Astrocyte of the spinal cord (primary cell): ENCODE measurements around the gene WDR31.

Source experiments
- DNase-seq: peaks from one replicate; pipeline ENCODE4 v3.0.0; 2011; ENCODE audit warnings: low read depth, low spot score
- H3K4me3 ChIP-seq: 2 replicates; pipeline ENCODE4 v1.5.1; 2011; ENCODE audit warnings: low read depth, mild to moderate bottlenecking, low read length, moderate library complexity
- in situ Hi-C: cut with HindIII; loops from 2 replicates; pipeline ENCODE4 v1.10.0; 2017; ENCODE audit warnings: low sequenced_read_pairs
- TF ChIP-seq, protein P1 (sequence below): IDR thresholded peaks from 2 replicates; pipeline ENCODE4 v1.5.1; 2012; ENCODE audit warnings: low read depth, mild to moderate bottlenecking, low read length, inconsistent platforms

The WDR31 gene

DNA sequence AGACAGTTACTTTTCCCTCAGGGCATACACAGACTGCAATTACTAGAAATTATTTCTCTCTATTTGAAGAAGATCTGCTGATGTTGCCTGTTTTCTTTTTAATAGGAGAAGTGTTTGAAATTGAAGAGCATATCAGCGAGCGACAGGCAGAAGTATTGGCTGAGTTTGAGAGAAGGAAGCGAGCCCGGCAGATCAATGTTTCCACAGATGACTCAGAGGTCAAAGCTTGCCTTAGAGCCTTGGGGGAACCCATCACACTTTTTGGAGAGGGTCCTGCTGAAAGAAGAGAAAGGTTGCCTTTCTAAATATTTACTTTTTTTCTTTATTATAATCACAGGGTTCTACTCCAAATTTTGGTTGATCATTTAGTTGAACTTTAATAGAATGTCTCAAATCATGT is 61.2 kb downstream of the WDR31 start:
- DNase-seq, result no peak
- H3K4me3 ChIP-seq, result no peak overlapping the region
- in situ Hi-C loops, result no loop called here
- TF ChIP-seq, protein P1, sequence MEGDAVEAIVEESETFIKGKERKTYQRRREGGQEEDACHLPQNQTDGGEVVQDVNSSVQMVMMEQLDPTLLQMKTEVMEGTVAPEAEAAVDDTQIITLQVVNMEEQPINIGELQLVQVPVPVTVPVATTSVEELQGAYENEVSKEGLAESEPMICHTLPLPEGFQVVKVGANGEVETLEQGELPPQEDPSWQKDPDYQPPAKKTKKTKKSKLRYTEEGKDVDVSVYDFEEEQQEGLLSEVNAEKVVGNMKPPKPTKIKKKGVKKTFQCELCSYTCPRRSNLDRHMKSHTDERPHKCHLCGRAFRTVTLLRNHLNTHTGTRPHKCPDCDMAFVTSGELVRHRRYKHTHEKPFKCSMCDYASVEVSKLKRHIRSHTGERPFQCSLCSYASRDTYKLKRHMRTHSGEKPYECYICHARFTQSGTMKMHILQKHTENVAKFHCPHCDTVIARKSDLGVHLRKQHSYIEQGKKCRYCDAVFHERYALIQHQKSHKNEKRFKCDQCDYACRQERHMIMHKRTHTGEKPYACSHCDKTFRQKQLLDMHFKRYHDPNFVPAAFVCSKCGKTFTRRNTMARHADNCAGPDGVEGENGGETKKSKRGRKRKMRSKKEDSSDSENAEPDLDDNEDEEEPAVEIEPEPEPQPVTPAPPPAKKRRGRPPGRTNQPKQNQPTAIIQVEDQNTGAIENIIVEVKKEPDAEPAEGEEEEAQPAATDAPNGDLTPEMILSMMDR, result no peak

DNA sequence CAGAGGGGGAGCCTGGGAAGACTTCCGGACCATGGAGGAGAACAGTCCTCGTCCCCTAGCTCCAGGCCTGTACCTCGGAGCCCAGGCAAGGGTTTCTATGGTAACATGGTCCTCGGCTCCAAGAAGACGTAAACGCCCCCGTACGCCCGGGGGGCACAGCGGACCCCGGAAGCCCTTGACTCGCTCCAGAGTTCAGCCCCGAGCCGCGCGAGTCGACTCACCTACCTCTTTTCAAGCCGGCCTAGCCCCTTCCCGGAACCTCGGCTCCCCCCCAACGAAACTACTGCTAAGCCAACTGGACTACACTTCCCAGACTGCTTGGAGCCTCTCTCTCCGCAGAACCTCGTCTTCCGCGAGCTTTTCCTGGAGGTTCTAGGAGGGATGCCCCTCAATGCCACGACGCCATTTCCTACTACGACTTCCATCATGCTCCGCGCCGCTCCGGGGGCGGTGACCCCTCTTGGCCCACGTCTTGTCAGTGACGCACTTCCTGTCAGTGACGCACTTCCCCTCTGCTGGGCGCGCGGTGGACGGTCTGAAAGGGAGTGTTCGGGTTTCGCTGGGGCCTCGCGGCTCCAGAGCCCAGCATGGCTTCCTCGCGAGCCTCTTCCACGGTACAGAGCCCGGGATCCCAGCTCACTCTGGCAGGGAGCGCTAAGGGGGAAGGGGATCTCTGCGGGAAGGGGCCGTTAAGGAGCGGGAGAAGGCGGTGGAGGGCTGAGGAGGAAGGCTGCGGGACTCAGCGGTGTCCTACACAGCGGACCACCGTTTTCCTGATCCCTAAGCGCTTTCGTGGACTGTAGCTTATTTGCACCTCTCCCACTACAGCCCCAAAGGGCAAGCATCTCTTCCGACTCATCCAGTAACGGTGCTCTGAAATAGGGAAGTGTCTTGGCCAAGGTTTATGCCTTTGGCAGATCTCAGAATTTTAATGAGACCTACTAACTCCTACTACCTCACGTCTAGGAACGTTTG is 64.6 kb downstream of the WDR31 start, which contains the start of the genes CDC26 and PRPF4:
Gene CDC26 (minus strand): TSS at position 416 of the 975 bp plus-strand sequence. CDS start 3,065 bp downstream, outside the sequence.
Gene PRPF4 (plus strand): TSS at position 502 of the 975 bp plus-strand sequence. CDS start 86 bp downstream, at position 588.
- H3K4me3 ChIP-seq, result peak within 1 kb of the TSS; percentile 96
- DNase-seq, result peak; percentile 99
- in situ Hi-C loops, result no loop called here
- TF ChIP-seq, protein P1, result no peak

DNA sequence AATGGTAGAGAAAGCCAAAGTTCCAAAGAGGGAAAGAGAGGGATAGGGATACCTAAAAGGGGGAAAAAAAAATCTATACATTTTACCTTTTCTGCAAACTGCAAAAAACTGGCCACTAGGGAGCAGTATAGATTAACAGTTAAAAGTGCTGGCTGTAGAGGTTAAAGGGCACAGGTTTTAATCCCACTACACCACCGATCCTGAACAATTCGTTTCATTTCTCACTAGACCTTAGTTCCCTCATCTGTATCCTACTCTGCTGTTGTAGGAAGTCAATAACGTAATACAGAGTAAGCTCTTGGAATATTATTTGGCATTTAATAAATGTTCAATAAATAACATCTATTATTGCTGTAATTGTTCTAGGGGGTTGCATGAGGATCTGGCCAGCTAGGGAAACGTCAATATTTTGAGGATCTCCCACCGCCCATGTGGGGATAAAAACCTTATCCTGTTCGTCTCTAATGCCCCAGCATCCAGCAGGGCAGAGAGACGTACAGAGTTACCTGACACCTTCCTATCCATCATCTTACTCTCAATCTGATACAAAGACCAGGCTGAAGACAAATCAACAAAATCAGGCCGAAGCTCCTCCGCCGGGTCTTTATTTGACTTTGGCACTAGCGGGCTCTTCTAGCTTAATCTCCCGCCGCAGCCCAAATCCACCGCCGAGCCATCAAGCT is 65.5 kb downstream of the WDR31 start:
- in situ Hi-C loops, result no loop called here
- peak overlapping the region; percentile 96 for H3K4me3 ChIP-seq
- DNase-seq, result peak; percentile 67
- TF ChIP-seq, protein P1, result peak; percentile 65

DNA sequence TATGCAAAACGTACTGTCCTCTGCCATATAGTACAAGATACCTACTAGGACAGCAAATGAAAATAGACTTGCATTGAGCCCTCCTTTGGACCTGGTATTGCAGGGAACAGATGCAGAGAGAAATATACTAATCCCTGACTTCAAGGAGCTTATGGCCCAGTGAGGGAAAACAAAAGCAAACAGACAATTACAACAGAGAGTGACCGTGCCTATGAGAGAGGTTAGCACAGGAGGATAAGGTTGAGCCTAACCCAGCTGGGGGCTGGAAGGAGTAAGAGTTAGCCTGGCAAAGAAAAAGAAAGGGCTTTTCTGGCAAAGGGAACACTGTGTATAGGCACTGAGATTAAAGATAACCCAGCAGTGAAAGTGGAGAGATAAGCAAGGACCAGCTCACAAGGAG is 70.2 kb downstream of the WDR31 start:
- in situ Hi-C loops, result no loop called here
- H3K4me3 ChIP-seq, result no peak overlapping the region
- no peak for DNase-seq
- TF ChIP-seq, protein P1, result no peak

DNA sequence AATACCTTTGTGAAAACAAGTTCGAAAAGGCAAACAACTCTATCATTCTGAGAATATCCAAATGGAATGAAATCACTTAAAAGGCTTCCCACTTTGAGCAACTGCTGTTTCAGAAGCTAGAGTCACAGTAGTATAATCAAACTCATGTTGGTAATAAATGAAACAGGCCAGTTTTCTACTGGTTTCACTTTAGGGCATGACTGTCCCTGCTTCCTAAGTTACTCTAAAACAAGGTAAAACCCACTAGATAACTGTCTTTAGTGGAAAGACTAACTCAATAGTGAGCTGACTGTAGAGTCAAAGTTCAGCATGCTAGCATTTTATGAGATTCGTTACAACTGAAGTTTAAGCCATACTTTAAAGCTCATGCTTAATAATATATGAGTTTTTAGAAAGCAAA is 70.7 kb downstream of the WDR31 start:
- H3K4me3 ChIP-seq, result no peak overlapping the region
- in situ Hi-C loops, result no loop called here
- no peak for DNase-seq
- TF ChIP-seq, protein P1, result no peak

DNA sequence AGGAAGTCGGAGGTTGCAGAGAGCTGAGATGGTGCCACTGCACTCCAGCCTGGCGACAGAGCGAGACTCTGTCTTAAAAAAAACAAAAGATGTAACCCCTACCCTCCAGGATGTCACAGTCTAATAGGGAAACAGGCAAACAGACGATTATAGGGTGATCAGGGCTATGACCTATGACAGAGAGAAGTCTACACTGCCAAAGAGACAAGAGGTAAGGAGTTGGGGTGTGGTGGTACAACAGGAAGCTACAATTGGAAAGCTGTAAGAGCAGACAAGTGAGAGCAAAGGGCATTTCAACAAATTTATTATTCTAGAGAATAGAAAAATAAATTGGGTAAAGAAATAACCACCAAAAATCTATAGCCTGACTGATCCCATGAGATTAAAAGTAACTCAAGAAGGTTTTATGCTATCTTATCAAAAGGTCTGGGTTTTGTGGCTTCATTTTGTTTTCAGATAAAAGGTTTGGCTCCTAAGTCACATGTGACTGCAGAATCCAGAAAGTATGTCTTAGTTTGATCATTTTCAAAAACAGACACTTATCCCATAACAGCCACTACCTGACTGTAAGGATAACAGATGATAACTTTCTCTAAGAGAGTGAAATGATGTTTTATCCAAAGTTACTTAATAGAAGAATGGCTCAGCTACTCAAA is 72.0 kb downstream of the WDR31 start:
- in situ Hi-C loops, result no loop called here

More for the DNA sequence above, 72.0 kb downstream of the WDR31 start:
- TF ChIP-seq, protein P1, result no peak
- DNase-seq, result no peak
- no peak overlapping the region for H3K4me3 ChIP-seq
